Suprapubic skin (tissue), 4 donors: ENCODE measurements around the gene BNC2.

Source experiments
- CTCF ChIP-seq, 2 donors: fragments of 200-600 bp in 1 of 2; fragments of 450-650 bp in 1 of 2; sonication (generic) in 1 of 2; IDR thresholded peaks; one replicate each; pipeline ENCODE4 v1.5.1; 2016 to 2019; ENCODE audit warnings: antibody characterized with exemption in 2 of 2, mild to moderate bottlenecking in 1 of 2, moderate library complexity in 1 of 2
- POLR2A ChIP-seq, 2 donors: fragments of 450-650 bp; IDR thresholded peaks; one replicate each; pipeline ENCODE4 v1.6.1; 2017; ENCODE audit warnings: antibody characterized with exemption in 2 of 2, mild to moderate bottlenecking in 2 of 2, moderate library complexity in 2 of 2
- POLR2AphosphoS5 ChIP-seq, 3 donors: sonication (generic); formaldehyde crosslinking; IDR thresholded peaks; one replicate each; pipeline ENCODE4 v1.6.1; 2017; ENCODE audit warnings: antibody characterized with exemption in 3 of 3

- no peak for TF ChIP-seq CTCF (IDR thresholded peaks at IDR 0.05)
- TF ChIP-seq POLR2A (IDR thresholded peaks at IDR 0.05) = no peak
- TF ChIP-seq POLR2AphosphoS5 (IDR thresholded peaks at IDR 0.05) = no peak
Measured at GRCh38 chr9:16754662-16755061, 115.8 kb downstream of the BNC2 start.
